Stimulated activated CD8-positive, alpha-beta memory T cell treated with anti-CD3 and anti-CD28 coated beads, Interleukin-4, amount 100 ng/mL, for 4 hours (primary cell): ENCODE results near the gene FSTL4.

ENCODE experiments used
- DNase-seq, 2 donors: peaks; one replicate each; pipeline ENCODE4 v3.0.0-alpha.2; 2020; ENCODE audit warnings: low read depth in 2 of 2, low spot score in 1 of 2

The FSTL4 gene

GRCh38 chr5:133150909-133151544 is 461.3 kb downstream of the FSTL4 start:
- DNase-seq = no peak

- no peak for DNase-seq
Observed at GRCh38 chr5:133149345-133149744, 463.0 kb downstream of the FSTL4 start.

- no peak for DNase-seq
Observed at GRCh38 chr5:133147815-133148567, 464.4 kb downstream of the FSTL4 start.

- no peak for DNase-seq
Observed at GRCh38 chr5:133147411-133147810, 464.9 kb downstream of the FSTL4 start.
